Measurements from ENCODE around the gene TTC34.
"Not testable (repeated sequence)": the region's sequence is repeated elsewhere in the genome, so short reads cannot be mapped to it uniquely, and the experiment has no call there.

- not testable (repeated sequence) for TF ChIP-seq CTCF (conservative IDR thresholded peaks at IDR 0.05; ENCODE audit: low read depth, low read length); CEBPB (IDR thresholded peaks at IDR 0.05; ENCODE audit: low read depth, low read length); CHD1 (IDR thresholded peaks at IDR 0.05; ENCODE audit: low read depth, low read length); POLR2A (IDR thresholded peaks at IDR 0.05; ENCODE audit: low read depth, low read length); USF2 (IDR thresholded peaks at IDR 0.05; ENCODE audit: low read depth, low read length)
These were observed 33.4 kb downstream of the TTC34 start for GRCh38 chr1:2768052-2768451.
